ENCODE results near the gene XK.

The XK gene

GRCh38 chrX:37678574-37678973, 7.0 kb upstream of the XK start:
- DNase-seq (ENCODE audit: low read depth in 4 of 4, low spot score in 1 of 4): no peak

- DNase-seq (ENCODE audit: low read depth in 4 of 4, low spot score in 1 of 4): no peak
Observed at GRCh38 chrX:37679230-37679629, 6.4 kb upstream of the XK start.

GRCh38 chrX:37679888-37680287, 5.7 kb upstream of the XK start:
- no peak for DNase-seq (ENCODE audit: low read depth in 4 of 4, low spot score in 1 of 4)

- DNase-seq (ENCODE audit: low read depth in 4 of 4, low spot score in 1 of 4): no peak
Observed at GRCh38 chrX:37684426-37684825, 1.2 kb upstream of the XK start.

GRCh38 chrX:37684973-37685372, 618 bp upstream of the XK start:
- DNase-seq (ENCODE audit: low read depth in 4 of 4, low spot score in 1 of 4): no peak

- DNase-seq (ENCODE audit: low read depth in 4 of 4, low spot score in 1 of 4): no peak
Observed at GRCh38 chrX:37686369-37686995, 891 bp downstream of the XK start.

- no peak for DNase-seq (ENCODE audit: low read depth in 4 of 4, low spot score in 1 of 4)
Observed at GRCh38 chrX:37686996-37687395, 1.4 kb downstream of the XK start.

GRCh38 chrX:37690119-37690518, 4.5 kb downstream of the XK start:
- DNase-seq (ENCODE audit: low read depth in 4 of 4, low spot score in 1 of 4): no peak

GRCh38 chrX:37692918-37693317, 7.3 kb downstream of the XK start:
- no peak for DNase-seq (ENCODE audit: low read depth in 4 of 4, low spot score in 1 of 4)

GRCh38 chrX:37697169-37697760, 11.7 kb downstream of the XK start:
- no peak for DNase-seq (ENCODE audit: low read depth in 4 of 4, low spot score in 1 of 4)

- DNase-seq (ENCODE audit: low read depth in 4 of 4, low spot score in 1 of 4): no peak
Observed at GRCh38 chrX:37701588-37701987, 16.0 kb downstream of the XK start.

- DNase-seq (ENCODE audit: low read depth in 4 of 4, low spot score in 1 of 4): no peak
Observed at GRCh38 chrX:37711991-37712390, 26.4 kb downstream of the XK start.

- DNase-seq (ENCODE audit: low read depth in 4 of 4, low spot score in 1 of 4): no peak
Observed at GRCh38 chrX:37712458-37712857, 26.9 kb downstream of the XK start.

- no peak for DNase-seq (ENCODE audit: low read depth in 4 of 4, low spot score in 1 of 4)
Observed at GRCh38 chrX:37714479-37714878, 28.9 kb downstream of the XK start.

- no peak for DNase-seq (ENCODE audit: low read depth in 4 of 4, low spot score in 1 of 4)
Observed at GRCh38 chrX:37716602-37717001, 31.0 kb downstream of the XK start.

- DNase-seq (ENCODE audit: low read depth in 4 of 4, low spot score in 1 of 4): no peak
Observed at GRCh38 chrX:37717708-37718107, 32.1 kb downstream of the XK start.

- DNase-seq (ENCODE audit: low read depth in 4 of 4, low spot score in 1 of 4): no peak
Observed at GRCh38 chrX:37722595-37722994, 37.0 kb downstream of the XK start.

- no peak for DNase-seq (ENCODE audit: low read depth in 4 of 4, low spot score in 1 of 4)
Observed at GRCh38 chrX:37726346-37726745, 40.8 kb downstream of the XK start.

GRCh38 chrX:37745354-37745753, 59.8 kb downstream of the XK start:
- DNase-seq (ENCODE audit: low read depth in 4 of 4, low spot score in 1 of 4): peak; percentile 42 to 57 (median 52)

GRCh38 chrX:37745835-37746217, 60.2 kb downstream of the XK start:
- no peak for DNase-seq (ENCODE audit: low read depth in 4 of 4, low spot score in 1 of 4)

GRCh38 chrX:37746218-37746941, 60.8 kb downstream of the XK start:
- DNase-seq (ENCODE audit: low read depth in 4 of 4, low spot score in 1 of 4): peak in 1 of 4 experiments; percentile 8

- DNase-seq (ENCODE audit: low read depth in 4 of 4, low spot score in 1 of 4): no peak
Observed at GRCh38 chrX:37746951-37747350, 61.4 kb downstream of the XK start.

GRCh38 chrX:37752281-37752680, 66.7 kb downstream of the XK start:
- DNase-seq (ENCODE audit: low read depth in 4 of 4, low spot score in 1 of 4): no peak

Measured in stimulated activated CD4-positive, alpha-beta T cell treated with anti-CD3 and anti-CD28 coated beads, Interleukin-1b, Interleukin-23, amount 100 ng/mL, for 24 hours (primary cell).